NCI-H2107 (cell line): Measurements from ENCODE around the gene PEX11G.

ENCODE experiments used
- DNase-seq: peaks from one replicate; lab custom pipeline; 2025; lab: John Stamatoyannopoulos, UW

The PEX11G gene

DNA sequence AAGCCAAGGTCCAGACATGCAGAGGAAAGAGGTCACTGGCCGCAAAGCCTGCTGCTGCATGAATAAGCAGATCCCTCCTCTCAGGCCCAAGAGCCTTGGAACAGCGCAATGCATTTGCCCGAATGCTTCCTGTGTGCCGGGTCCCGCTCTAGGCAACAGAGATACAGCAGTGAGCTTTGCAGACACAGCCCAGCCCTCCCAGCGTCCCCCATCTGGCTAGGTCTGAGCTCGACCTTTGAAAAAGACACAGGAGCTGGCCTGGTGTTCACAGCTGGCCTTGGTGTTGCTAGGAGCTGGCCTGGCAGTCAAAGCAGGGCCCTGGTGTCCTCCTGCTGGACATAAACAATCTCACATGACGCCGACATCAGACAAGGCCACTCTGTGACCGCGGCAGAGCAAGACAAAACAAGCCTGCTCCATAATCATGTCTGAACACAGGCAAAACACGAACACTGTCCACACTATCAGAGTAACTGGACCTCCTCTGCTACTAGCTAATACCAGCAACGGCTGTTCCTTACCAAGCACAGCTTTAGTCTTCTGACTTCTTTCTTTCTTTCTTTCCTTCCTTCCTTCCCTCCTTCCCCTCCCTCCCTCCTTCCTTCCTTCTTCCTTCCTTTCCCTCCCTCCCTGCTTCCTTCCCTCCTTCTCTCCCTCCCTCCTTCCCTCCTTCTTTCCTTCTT is 5.7 kb upstream of the PEX11G start:
- no peak for DNase-seq

DNA sequence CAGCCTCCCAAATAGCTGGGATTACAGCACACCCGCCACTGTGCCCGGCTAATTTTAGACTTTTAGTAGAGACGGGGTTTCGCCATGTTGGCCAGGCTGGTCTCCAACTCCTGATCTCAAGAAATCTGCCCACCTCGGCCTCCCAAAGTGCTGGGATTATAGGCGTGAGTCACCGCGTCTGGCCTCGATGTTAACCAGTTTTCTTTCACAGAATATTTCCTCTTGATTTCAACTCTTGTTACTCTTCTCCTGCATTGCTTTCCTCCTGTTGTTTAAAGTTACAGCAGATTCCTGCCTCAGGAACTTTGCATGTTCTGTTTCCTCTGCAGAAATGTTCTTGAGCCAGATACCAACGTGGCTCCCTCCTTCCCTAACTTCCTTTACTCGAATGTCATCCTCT is 3.7 kb upstream of the PEX11G start:
- no peak for DNase-seq

DNA sequence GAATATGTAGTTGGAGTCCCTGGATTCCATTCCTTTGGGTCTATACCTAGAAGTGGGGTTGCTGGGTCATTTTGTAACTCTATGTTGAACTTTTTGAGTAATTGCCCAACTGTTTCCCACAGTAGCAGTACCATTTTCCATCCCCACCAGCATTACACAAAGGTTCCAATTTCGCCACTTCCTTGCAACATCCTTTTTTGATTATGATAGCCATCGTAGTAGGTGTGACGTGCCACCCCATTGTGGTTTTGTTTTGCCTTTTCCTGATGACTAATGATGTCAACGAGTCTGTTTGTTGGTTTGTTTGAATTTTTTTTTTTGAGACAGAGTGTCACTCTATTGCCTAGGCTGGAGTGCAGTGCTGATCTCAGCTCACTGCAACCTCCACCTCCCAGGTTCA is 3.3 kb upstream of the PEX11G start:
- no peak for DNase-seq

DNA sequence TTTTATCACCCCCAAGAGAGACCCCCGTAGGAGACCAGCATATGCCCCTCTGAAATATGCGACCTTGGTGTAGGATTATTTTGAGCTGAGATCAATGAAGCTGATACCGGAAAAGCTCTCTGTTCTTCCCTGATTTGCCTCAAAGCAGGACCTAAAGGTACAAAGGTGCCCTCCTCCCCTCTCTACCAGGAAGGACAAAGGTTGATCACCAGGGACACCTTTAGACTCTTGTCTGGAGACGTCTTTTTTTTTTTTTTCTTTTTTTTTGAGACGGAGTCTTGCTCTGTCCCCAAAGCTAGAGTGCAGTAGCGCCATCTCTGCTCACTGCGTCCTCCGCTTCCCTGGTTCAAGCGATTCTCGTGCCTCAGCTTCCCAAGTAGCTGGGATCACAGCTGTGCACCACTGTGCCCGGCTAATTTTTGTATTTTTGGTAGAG is 792 bp upstream of the PEX11G start:
- no peak for DNase-seq

DNA sequence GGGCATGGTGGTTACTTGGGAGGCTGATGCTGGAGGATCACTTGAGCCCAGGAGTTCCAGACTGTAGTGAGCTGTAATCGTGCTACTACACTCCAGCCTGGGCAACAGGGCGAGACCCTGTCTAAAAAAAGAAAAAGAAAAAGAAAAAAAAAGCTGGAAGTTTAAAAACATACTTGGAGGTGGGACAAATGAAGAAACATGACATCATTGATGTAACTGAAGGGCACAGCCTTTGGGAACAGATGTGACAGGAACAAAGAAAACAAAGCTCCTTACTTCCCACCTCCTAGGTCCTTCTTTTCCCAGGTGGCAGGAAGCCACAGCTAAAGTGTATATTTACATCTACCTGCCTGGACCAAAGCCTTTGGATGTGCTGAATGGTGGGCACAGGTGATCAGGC is 1.9 kb downstream of the PEX11G start:
- DNase-seq = no peak

DNA sequence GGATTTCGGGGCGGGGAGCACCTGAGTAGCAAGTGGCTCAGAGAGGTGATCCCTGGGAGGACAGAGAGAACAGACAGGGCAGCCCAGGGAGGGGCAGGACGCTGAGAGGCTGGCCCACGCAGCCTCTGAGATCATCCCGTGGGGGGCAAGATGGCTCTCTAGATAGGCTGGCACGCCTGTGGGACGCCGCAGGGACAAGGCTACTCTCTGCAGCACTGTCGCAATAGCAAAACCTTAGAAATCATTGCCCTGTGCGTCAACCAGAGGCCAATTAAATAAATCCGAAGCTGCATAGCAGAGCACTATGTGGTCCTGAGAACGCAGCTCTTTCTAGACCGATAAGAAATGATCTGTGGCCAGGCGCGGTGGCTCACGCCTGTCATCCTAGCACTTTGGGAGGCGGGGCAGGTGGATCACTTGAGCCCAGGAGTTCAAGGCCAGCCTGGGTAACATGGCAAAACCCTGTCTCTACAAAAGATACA is 5.1 kb downstream of the PEX11G start:
- DNase-seq = no peak

DNA sequence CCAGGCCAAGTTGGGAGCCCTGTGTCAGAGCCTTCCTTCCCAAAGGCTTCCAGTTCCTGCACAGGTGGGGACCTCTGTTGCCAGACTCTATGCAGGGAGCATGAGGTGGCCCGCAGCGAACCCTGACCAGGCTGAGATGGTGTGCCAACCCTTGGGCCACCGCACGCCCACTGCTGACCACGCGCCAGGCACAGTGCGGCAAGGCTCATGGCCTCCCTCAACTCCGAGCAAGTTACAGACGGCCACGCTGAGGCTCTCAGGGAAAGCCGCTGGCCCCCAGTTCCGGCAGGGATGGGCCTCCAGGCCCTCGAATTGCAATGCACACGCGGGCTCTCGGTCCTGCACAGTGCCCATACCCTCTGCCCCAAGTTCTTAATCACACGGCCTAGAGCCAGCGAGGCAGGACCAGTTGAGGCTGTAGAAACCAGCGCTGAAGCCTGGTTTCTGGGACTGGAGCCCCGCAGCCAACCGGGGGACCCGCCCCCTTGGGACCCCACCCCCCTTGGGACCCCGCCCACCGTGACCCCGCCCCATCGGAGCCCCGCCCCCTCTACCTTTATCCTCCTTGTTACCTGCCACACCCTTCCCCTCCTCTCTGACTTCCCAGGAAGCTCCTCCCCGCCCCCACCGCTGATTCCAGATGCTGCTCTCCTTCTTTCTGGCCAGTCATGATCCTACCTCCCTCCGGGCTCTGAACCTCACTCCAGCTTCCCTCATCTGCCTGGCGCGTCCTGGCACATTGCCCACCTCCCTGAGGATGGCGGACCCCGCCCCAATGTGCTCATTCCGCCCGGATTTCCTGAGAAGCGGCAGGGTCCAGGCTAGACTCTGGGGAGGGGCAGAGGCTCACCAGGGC is 6.0 kb downstream of the PEX11G start:
- no peak for DNase-seq

DNA sequence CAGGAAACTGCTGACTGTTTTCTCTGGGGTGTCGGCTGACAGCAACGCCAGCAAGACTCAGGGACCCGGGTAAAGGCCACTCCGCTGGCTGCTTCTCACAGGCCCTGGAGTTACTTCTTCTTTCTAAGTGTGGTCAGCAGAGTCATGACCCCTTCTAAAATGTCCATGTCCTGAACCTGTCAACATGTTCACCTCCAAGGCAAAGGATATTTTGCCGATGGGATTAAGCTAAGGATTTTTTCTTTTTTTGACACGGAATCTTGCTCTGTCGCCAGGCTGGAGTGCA is 7.9 kb downstream of the PEX11G start:
- no peak for DNase-seq

DNA sequence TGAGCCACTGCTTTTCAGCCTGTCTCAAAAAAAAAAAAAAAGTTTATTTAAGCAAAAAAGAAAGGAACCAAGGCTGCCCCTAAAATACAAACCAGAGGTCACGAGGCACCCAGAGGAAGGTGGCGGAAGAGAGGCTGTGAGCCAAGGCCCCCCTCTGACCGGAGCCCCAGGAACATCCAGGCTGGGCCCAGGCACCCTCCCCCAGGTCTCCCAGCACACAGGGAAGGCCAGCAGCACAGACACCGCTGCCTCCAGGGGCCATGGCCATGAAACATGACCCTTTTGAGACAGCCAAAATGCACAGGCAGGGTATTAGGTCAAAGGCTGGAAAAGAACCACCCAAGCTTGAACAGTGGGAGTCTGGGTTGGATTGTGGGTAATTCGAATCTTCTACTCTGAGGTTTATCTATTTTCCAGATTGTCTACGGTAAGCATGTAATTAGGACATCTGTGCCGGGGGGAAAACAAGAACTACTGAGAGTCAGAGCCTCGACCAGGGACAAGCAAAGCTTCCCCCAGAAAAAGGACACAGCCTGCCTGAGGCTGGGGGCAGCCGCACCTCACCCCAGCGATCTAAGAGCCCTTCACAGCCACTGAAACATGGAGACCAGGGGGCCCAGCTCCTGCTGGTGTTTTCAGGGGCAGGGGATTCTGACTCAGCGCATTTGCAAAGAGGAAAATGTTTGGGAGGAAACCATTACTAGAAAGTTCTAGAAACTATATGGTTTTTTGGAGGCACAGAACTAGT is 8.4 kb downstream of the PEX11G start:
- no peak for DNase-seq

DNA sequence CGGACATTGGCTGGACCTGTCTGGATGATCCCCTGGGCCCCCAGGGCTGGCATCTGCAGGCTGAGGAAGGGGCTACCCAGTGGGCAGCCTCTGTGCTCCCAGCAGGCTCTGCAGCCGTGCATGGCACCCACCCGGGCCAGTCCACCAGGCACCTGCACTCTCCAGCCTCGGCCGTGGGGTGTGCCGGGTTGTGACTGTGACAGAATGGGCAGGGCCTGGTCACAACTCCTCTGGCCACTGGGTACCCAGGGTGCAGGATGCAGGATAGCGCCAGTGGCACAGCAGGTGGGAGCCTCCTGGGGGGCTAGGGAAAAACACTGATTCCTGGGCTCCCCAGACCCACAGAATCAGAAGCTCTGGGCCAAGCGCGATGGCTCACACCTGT is 10.0 kb downstream of the PEX11G start:
- DNase-seq = no peak

DNA sequence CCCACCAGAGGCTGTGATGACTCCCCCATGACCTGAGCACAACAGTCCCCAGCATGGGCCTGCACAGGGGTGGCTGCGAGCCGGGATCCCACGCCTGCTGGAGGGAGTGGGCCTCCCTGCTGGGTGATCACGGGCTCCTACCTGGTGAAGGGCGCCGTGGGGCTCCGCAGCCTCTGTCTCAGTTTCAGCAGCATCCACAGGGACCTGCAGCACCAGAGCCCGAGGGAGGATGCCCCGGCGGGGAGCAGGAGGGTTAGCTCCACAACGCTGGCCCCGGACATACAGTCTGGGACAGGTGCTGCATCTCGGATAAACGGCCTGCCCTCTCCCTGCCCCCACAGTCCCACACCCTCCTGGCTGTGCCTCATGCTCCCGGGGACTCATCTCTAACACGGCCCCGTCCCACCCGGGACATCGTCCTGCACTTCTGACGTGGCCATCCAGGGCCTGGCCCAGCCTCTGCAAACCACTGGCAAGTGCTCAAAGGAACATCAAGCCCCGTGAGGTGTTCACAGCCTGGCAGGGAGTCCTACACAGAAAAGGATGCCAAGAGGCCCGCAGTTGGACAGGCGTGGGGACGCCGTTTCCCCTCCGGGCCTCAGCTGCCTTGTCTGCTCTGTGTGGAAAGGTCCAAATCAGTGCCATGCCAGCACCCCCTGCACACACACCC is 10.5 kb downstream of the PEX11G start:
- no peak for DNase-seq

DNA sequence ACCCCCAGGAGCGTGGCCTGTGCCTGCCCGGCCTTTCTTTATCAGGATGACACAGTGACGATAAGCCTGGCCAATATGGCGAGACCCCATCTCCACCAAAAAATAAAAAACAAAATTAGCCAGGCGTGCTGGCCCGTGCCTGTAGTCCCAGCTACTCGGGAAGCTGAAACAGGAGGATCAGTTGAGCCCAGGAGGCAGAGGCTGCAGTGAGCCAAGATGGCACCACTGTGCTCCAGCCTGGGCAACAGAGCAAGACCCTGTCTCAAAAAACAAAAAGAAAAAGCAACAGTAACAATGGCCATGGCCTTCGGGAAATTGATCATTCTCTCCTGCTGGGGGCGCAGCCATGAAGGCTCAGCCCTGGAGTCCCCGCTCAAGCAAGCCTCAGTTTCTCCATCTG is 11.1 kb downstream of the PEX11G start:
- no peak for DNase-seq

DNA sequence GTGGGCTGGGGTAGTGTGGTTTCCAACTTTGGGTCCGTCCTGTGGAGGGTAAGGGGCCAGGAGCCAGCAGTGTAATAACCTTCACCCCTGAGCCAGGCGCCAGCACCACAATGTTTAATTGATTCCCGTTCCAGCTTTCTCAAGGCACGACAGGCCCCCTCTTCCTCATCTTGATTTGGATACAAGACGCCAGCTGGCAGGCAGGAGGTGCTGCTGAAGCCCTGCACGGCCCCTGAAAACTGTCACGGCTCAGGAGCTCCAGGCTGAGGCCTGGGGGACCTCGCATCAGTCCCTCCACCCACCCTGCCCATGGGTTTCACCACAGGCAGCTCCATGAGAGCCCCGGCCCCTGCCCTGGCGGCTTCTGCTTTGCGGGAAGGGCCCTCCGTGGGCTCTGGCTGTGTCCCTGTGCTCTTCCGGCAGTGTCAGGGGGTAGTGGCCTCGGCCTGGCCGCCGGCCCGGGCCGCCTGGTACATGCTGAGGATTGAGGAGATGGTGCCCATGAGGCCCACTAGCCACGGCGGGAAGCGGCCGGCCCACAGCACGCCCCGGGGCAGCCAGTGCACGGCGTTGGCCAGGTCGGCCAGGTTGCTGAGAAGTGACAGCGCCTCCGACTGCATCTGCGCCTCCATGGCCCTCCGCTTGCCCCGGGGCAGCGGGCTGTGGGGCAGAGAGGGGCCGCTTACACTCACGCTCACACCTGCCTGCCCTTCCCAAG is 11.9 kb downstream of the PEX11G start:
- no peak for DNase-seq

DNA sequence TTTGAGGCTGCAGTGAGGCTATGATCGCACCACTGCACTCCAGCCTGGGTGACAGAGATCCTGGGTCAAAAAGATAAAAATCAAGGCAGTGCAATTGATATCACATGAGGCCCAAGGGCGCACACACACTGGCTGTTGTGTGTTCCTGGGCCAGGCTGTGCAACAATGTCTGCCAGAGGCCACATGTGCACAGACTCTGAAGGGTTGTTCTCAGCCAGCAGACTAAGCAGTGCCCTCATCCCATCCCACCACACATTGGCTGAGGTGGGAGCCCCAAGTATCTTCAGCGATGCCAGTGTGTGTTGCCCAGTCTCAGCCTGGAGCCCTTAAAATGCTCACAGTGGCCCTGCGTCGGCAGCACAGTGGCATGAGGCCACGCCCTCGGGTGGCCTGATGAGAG is 12.6 kb downstream of the PEX11G start:
- DNase-seq = no peak

DNA sequence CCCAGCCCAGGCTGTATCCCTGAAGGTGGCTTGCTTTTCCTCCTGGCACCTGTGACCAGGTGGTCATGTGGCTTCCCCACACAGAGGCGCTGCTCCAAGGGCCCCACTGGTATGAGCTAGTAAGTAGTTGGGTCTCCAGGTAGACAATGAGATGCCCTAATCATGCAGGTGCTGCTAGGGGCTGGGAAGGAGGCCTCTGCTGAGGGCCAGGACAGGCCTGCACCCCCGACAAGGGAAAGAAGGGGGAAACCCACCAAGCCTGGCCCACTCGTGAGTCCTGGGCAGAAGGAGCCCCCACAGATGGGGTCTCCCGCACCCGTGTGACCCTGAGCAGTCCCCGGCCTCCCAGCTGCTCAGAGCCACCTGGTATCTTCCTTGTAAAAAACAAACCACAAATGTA is 13.2 kb downstream of the PEX11G start:
- no peak for DNase-seq

DNA sequence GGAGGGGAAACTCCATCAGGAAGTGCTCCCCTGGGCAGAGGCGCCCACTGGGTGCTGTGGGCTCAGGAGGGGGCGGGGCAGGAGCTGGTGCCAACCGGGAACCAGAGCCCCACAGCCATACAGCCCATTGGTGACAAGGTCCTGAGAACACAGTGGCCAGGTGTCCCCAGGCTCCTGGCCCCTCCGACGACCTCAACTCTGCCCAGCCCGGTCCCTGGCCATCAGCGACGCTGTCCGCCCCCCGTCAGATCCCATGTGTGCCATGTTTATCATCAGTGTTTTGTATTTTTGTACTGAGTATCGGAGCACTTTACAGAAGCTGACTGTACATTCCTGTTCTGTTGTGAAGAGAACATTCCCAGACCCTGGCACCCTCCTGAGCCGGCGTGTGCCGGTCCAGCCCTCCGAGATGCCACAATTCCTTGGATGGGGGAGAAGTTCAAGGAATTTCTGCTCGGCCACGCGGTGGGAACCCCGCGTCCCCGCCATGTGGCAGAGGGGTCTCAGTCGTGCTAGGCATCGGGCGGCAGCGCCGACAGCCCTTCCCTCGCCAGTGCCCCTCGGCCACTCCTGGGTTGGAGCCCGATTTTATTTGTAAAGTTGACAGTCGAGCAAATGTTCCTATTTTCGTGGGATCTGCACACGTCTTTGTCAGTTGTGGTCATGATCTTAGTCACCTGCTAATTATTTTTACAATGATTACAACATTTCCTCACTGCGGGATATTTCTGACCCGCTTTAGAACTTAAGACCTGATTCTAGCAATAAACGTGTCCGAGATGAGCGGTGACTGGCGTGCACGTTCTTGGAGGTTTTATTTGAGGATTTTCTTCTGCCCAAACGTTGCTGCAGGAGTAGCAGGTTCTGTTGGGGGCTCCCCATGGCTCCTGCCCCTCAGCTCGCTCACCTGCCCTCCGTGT is 16.9 kb downstream of the PEX11G start:
- DNase-seq = no peak

DNA sequence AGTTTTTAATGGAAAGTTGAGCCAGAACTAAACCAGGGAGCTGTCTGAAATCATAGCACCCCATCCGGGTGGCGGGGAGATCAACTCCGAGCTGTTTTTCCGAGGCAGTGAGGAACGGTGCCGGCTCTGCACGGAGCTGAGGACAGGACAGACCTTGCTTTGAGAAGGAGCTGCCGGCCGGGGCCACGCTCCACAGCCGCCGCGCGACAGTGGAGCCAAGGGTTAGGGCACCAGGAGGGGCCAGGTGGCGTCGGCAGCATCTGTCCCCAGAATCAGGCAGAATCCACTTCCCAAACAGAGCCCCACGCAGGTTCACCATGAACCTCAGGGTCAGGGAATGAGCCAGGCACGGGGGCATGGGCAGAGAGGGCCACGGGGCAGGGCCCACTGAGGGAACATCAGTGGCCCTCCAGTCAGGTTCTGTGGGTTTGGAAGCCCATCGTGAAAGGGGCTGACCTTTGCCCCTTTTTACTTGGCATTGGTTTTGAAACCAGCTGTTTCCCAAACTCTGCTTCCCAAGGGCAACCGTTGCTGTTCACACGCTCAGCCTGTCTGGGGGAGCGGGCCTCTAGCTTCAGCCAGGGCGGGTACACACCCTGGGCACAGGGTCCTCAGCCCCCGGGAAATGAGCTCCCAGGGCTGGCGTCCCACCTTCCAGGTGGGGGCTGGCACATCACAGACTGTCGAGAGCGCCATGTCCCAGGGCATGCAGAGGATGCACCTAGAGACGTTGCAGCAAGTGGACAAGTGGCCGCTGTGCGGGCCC is 18.1 kb downstream of the PEX11G start:
- DNase-seq = no peak

DNA sequence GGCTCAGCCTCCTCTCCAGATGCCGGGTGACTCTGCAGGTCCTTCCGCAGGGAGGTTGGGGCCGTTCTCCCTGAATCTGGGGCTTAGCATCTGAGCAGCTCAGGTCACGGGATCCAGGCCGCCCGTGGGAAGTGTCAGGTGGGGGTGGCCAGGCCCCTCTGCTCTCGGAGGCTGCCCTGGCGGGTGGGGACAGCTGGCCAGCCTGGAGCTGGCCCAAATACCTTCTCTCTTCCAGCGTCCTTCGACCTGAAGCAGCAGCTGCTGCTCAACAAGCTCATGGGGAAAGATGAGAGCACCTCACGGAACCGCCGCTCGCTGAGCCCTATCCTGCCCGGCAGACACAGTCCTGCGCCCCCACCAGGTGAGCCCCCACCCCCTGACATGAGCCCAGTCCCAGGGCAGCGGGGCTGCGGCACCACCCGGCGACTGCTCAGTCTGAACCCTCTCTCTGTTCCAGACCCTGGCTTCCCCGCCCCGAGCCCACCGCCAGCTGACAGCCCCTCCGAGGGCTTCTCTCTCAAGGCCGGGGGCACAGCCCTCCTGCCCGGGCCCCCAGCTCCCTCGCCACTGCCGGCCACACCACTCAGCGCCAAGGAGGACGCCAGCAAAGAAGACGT is 19.1 kb downstream of the PEX11G start:
- DNase-seq = no peak

DNA sequence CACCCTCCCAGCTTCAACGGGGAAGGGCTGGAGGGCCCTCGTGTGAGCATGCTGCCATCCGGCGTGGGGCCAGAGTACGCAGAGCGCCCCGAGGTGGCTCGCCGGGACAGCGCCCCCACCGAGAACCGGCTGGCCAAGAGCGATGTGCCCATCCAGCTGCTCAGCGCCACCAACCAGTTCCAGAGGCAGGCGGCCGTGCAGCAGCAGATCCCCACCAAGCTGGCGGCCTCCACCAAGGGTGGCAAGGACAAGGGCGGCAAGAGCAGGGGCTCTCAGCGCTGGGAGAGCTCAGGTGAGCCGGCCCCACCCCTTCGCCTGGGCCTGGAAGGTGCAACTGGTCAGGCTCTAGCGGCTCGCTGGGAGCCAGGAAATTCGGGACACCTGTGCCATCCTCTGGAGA is 20.0 kb downstream of the PEX11G start:
- DNase-seq = no peak
